ENCODE data around the gene NAA80. TPM values are rescaled to one million over a fixed set of nuclear protein-coding genes. Genes with fewer than 3 reads are reported as not detected.

NAA80 gene
- 10 to 100 TPM; 19.4 to 26.0 TPM for total RNA-seq

GRCh38 chr3:50298836-50299637 lies at the start of gene NAA80, which contains the start of gene HYAL3:
Gene NAA80 (minus strand): TSS chr3:50299405. CDS start chr3:50297463, 1,942 bp downstream.
Gene HYAL3 (minus strand): TSS chr3:50299405. CDS start chr3:50295602, 3,803 bp downstream.
- peak; percentile 83 to 90 for ATAC-seq
- peaks cover 0 to 4% of the 10 kb centered on the region in 2 donors for H3K36me3 Mint-ChIP-seq
- H3K9me3 Mint-ChIP-seq: no peaks in the 10 kb centered on the region
- peak within 1 kb of the TSS; percentile 89 to 99 for H3K27ac Mint-ChIP-seq
- DNase-seq (ENCODE audit: low spot score in 2 of 2): peak; percentile 98 to 99

- no peaks in the 10 kb centered on the region for H3K9me3 Mint-ChIP-seq
- ATAC-seq (no peak), DNase-seq (ENCODE audit: low spot score in 2 of 2) (peak in 1 of 2 donors; percentile 70)
- H3K27ac Mint-ChIP-seq: peak overlapping the region; percentile 25 to 50
- H3K36me3 Mint-ChIP-seq: peaks cover 8 to 18% of the 10 kb centered on the region in 2 donors
These were observed 48.1 kb upstream of the NAA80 start for GRCh38 chr3:50347187-50347813.

GRCh38 chr3:50345586-50346234 lies 46.5 kb upstream of the NAA80 start, which contains the start of gene ZMYND10:
Gene ZMYND10 (minus strand): TSS chr3:50345732. CDS start chr3:50345579, 153 bp downstream.
- H3K27ac Mint-ChIP-seq: peak within 1 kb of the TSS; percentile 29 to 55
- no peaks in the 10 kb centered on the region for H3K9me3 Mint-ChIP-seq
- H3K36me3 Mint-ChIP-seq: peaks cover 8% of the 10 kb centered on the region in 2 donors
- DNase-seq (ENCODE audit: low spot score in 2 of 2) (peak; percentile 78 to 88), ATAC-seq (peak; percentile 20 to 61)

GRCh38 chr3:50345008-50345407 lies 45.8 kb upstream of the NAA80 start:
- Mint-ChIP-seq H3K9me3 (no peaks in the 10 kb centered on the region), H3K36me3 (peaks cover 3 to 5% of the 10 kb centered on the region in 2 donors), H3K27ac (no peak overlapping the region)
- no peak for ATAC-seq
- no peak for DNase-seq (ENCODE audit: low spot score in 2 of 2)

GRCh38 chr3:50342813-50343633 lies 43.8 kb upstream of the NAA80 start:
- peaks cover 21% of the 10 kb centered on the region in 2 donors for H3K36me3 Mint-ChIP-seq
- H3K9me3 Mint-ChIP-seq: no peaks in the 10 kb centered on the region
- ATAC-seq (no peak), DNase-seq (ENCODE audit: low spot score in 2 of 2) (no peak)
- H3K27ac Mint-ChIP-seq: no peak overlapping the region

GRCh38 chr3:50341996-50342650 lies 42.9 kb upstream of the NAA80 start:
- ATAC-seq: no peak
- DNase-seq (ENCODE audit: low spot score in 2 of 2): no peak
- H3K9me3 Mint-ChIP-seq: no peaks in the 10 kb centered on the region
- H3K36me3 Mint-ChIP-seq: peaks cover 25% of the 10 kb centered on the region in 2 donors
- H3K27ac Mint-ChIP-seq: no peak overlapping the region

GRCh38 chr3:50341537-50341936 lies 42.3 kb upstream of the NAA80 start:
- Mint-ChIP-seq H3K9me3 (no peaks in the 10 kb centered on the region), H3K27ac (no peak overlapping the region), H3K36me3 (peaks cover 31% of the 10 kb centered on the region in 2 donors)
- ATAC-seq (no peak), DNase-seq (ENCODE audit: low spot score in 2 of 2) (no peak)

GRCh38 chr3:50340448-50341329 lies 41.5 kb upstream of the NAA80 start, which contains the start of gene RASSF1:
Gene RASSF1 (minus strand): TSS chr3:50340836. CDS start chr3:50340805, 31 bp downstream.
- peak; percentile 77 to 79 for DNase-seq (ENCODE audit: low spot score in 2 of 2)
- peak; percentile 25 to 46 for ATAC-seq
- H3K36me3 Mint-ChIP-seq: peaks cover 38 to 39% of the 10 kb centered on the region in 2 donors
- H3K9me3 Mint-ChIP-seq: no peaks in the 10 kb centered on the region
- H3K27ac Mint-ChIP-seq: peak within 1 kb of the TSS; percentile 88 to 94

GRCh38 chr3:50340147-50340447 lies 40.9 kb upstream of the NAA80 start:
- ATAC-seq (no peak), DNase-seq (ENCODE audit: low spot score in 2 of 2) (no peak)

GRCh38 chr3:50339485-50340146 lies 40.4 kb upstream of the NAA80 start:
- Mint-ChIP-seq H3K36me3 (peaks cover 40 to 44% of the 10 kb centered on the region in 2 donors), H3K27ac (peak overlapping the region; percentile 88 to 94), H3K9me3 (no peaks in the 10 kb centered on the region)
- DNase-seq (ENCODE audit: low spot score in 2 of 2) (no peak), ATAC-seq (no peak)

More at GRCh38 chr3:50340147-50340447, 40.9 kb upstream of the NAA80 start:
- Mint-ChIP-seq H3K9me3 (no peaks in the 10 kb centered on the region), H3K36me3 (peaks cover 40 to 43% of the 10 kb centered on the region in 2 donors), H3K27ac (peak overlapping the region; percentile 88 to 94)

- ATAC-seq (no peak), DNase-seq (ENCODE audit: low spot score in 2 of 2) (no peak)
- H3K9me3 Mint-ChIP-seq: no peaks in the 10 kb centered on the region
- H3K36me3 Mint-ChIP-seq: peaks cover 40 to 49% of the 10 kb centered on the region in 2 donors
- peak overlapping the region; percentile 88 to 94 for H3K27ac Mint-ChIP-seq
These were observed 39.8 kb upstream of the NAA80 start for GRCh38 chr3:50338965-50339364.

- ATAC-seq (peak; percentile 81 to 87), DNase-seq (ENCODE audit: low spot score in 2 of 2) (peak; percentile 95 to 99)
- Mint-ChIP-seq H3K27ac (peak overlapping the region; percentile 88 to 96), H3K9me3 (no peaks in the 10 kb centered on the region), H3K36me3 (peaks cover 40 to 51% of the 10 kb centered on the region in 2 donors)
These were observed 38.1 kb upstream of the NAA80 start for GRCh38 chr3:50337175-50337861.

GRCh38 chr3:50336452-50337174 lies 37.4 kb upstream of the NAA80 start:
- H3K36me3 Mint-ChIP-seq: peaks cover 44 to 51% of the 10 kb centered on the region in 2 donors
- DNase-seq (ENCODE audit: low spot score in 2 of 2) (no peak), ATAC-seq (peak; percentile 39 to 42)
- H3K27ac Mint-ChIP-seq: peak overlapping the region; percentile 88 to 99
- no peaks in the 10 kb centered on the region for H3K9me3 Mint-ChIP-seq
